ENCODE measurements around the gene NIT1.
"Not testable (repeated sequence)": the region's sequence is repeated elsewhere in the genome, so short reads cannot be mapped to it uniquely, and the experiment has no call there.

NIT1 gene

GRCh38 chr1:161111527-161111926 is 6.4 kb upstream of the NIT1 start:
- no peak for DNase-seq (ENCODE audit: low read depth in 2 of 3, low spot score in 2 of 3)

- DNase-seq (ENCODE audit: low read depth in 2 of 3, low spot score in 2 of 3): no peak
Observed at GRCh38 chr1:161113915-161114314, 4.0 kb upstream of the NIT1 start.

GRCh38 chr1:161114556-161114955 is 3.3 kb upstream of the NIT1 start:
- no peak for DNase-seq (ENCODE audit: low read depth in 2 of 3, low spot score in 2 of 3)

- DNase-seq (ENCODE audit: low read depth in 2 of 3, low spot score in 2 of 3): no peak
Observed at GRCh38 chr1:161115132-161115711, 2.7 kb upstream of the NIT1 start.

GRCh38 chr1:161115961-161116360 is 1.9 kb upstream of the NIT1 start:
- DNase-seq (ENCODE audit: low read depth in 2 of 3, low spot score in 2 of 3): not testable (repeated sequence)

GRCh38 chr1:161119092-161119903 is 1.4 kb downstream of the NIT1 start:
- DNase-seq (ENCODE audit: low read depth in 2 of 3, low spot score in 2 of 3): no peak

GRCh38 chr1:161121042-161121650 is 3.2 kb downstream of the NIT1 start:
- DNase-seq (ENCODE audit: low read depth in 2 of 3, low spot score in 2 of 3): no peak

- no peak for DNase-seq (ENCODE audit: low read depth in 2 of 3, low spot score in 2 of 3)
Observed at GRCh38 chr1:161121834-161122233, 3.9 kb downstream of the NIT1 start.

GRCh38 chr1:161122967-161123366 is 5.1 kb downstream of the NIT1 start:
- DNase-seq (ENCODE audit: low read depth in 2 of 3, low spot score in 2 of 3): no peak

- no peak for DNase-seq (ENCODE audit: low read depth in 2 of 3, low spot score in 2 of 3)
Observed at GRCh38 chr1:161127649-161128048, 9.7 kb downstream of the NIT1 start.

GRCh38 chr1:161128591-161129420 is 10.9 kb downstream of the NIT1 start:
- no peak for DNase-seq (ENCODE audit: low read depth in 2 of 3, low spot score in 2 of 3)

- no peak for DNase-seq (ENCODE audit: low read depth in 2 of 3, low spot score in 2 of 3)
Observed at GRCh38 chr1:161130266-161130665, 12.4 kb downstream of the NIT1 start.

GRCh38 chr1:161131523-161132409 is 13.9 kb downstream of the NIT1 start:
- DNase-seq (ENCODE audit: low read depth in 2 of 3, low spot score in 2 of 3): no peak

GRCh38 chr1:161132410-161133219 is 14.7 kb downstream of the NIT1 start, which contains the start of gene DEDD:
Gene DEDD (minus strand): TSS chr1:161132667. CDS start chr1:161124462, 8,205 bp downstream.
- peak; percentile 68 to 79 (median 69) for DNase-seq (ENCODE audit: low read depth in 2 of 3, low spot score in 2 of 3)

- no peak for DNase-seq (ENCODE audit: low read depth in 2 of 3, low spot score in 2 of 3)
Observed at GRCh38 chr1:161133220-161133740, 15.4 kb downstream of the NIT1 start.

- no peak for DNase-seq (ENCODE audit: low read depth in 2 of 3, low spot score in 2 of 3)
Observed at GRCh38 chr1:161137881-161138280, 20.0 kb downstream of the NIT1 start.

- no peak for DNase-seq (ENCODE audit: low read depth in 2 of 3, low spot score in 2 of 3)
Observed at GRCh38 chr1:161138431-161138830, 20.5 kb downstream of the NIT1 start.

- no peak for DNase-seq (ENCODE audit: low read depth in 2 of 3, low spot score in 2 of 3)
Observed at GRCh38 chr1:161139766-161140165, 21.9 kb downstream of the NIT1 start.

GRCh38 chr1:161140755-161141400 is 23.0 kb downstream of the NIT1 start:
- no peak for DNase-seq (ENCODE audit: low read depth in 2 of 3, low spot score in 2 of 3)
